Hepatocyte (in vitro differentiated cells): Measurements from ENCODE around the gene EDEM2.

Experiments
- EZH2 ChIP-seq: fragments of 200-600 bp; sonication (generic); IDR thresholded peaks from 2 replicates; pipeline ENCODE4 v1.6.1; 2016; ENCODE audit warnings: antibody characterized with exemption, mild to moderate bottlenecking, borderline replicate concordance
- EZH2phosphoT487 ChIP-seq: fragments of 200-600 bp; sonication (generic); IDR thresholded peaks from one replicate; pipeline ENCODE4 v1.6.1; 2018; ENCODE audit warnings: antibody characterized with exemption, mild to moderate bottlenecking, low read depth, moderate library complexity; ENCODE audit not compliant: unreplicated experiment, severe bottlenecking
- TF ChIP-seq, protein P1 (sequence below): fragments of 200-600 bp; sonication (generic); IDR thresholded peaks from 2 replicates; pipeline ENCODE4 v1.5.1; 2016; ENCODE audit warnings: antibody characterized with exemption, mild to moderate bottlenecking; ENCODE audit not compliant: poor library complexity

DNA sequence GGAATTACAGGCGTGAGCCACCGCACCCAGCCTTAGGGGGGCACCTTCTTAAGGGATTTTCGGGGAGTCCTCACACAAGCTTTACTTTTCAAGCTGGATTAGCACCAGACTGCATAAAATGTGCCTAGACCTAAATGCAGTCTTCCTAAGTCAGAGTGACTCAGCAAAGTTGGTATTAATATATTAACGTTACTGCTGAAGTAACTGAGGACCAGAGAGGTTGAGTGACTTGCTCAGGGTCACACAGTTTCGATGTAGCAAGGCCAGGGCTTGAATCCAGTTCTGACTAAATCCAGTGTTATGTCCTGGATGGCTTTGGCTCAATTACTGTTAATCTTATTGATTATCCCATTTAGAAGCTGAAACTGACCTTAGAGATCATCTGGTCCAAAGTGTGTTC is 13.4 kb downstream of the EDEM2 start:
- TF ChIP-seq, protein P1, sequence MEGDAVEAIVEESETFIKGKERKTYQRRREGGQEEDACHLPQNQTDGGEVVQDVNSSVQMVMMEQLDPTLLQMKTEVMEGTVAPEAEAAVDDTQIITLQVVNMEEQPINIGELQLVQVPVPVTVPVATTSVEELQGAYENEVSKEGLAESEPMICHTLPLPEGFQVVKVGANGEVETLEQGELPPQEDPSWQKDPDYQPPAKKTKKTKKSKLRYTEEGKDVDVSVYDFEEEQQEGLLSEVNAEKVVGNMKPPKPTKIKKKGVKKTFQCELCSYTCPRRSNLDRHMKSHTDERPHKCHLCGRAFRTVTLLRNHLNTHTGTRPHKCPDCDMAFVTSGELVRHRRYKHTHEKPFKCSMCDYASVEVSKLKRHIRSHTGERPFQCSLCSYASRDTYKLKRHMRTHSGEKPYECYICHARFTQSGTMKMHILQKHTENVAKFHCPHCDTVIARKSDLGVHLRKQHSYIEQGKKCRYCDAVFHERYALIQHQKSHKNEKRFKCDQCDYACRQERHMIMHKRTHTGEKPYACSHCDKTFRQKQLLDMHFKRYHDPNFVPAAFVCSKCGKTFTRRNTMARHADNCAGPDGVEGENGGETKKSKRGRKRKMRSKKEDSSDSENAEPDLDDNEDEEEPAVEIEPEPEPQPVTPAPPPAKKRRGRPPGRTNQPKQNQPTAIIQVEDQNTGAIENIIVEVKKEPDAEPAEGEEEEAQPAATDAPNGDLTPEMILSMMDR: no peak
- TF ChIP-seq EZH2: no peak
- TF ChIP-seq EZH2phosphoT487: no peak
